Smooth muscle cell (in vitro differentiated cells): ENCODE data around the gene LMTK2. TPM values are rescaled to one million over a fixed set of nuclear protein-coding genes. Genes with fewer than 3 reads are reported as not detected.
A peak's percentile ranks its signal among the peaks of the same experiment; 100 is the strongest.

Experiments used
- DNase-seq: peaks from one replicate; lab custom pipeline; 2025; ENCODE audit not compliant: unreplicated experiment; lab: John Stamatoyannopoulos, UW
- H2AFZ ChIP-seq: fragments of 200-600 bp; sonication (generic); 2 replicates; pipeline ENCODE4 v1.6.0; 2016; ENCODE audit warnings: antibody characterized with exemption, low read depth, mild to moderate bottlenecking
- H3F3A ChIP-seq: fragments of 200-600 bp; sonication (generic); 2 replicates; pipeline ENCODE4 v1.6.0; 2017; ENCODE audit warnings: antibody characterized with exemption, low read depth
- H3K27ac ChIP-seq: fragments of 200-600 bp; sonication (generic); 2 replicates; pipeline ENCODE4 v1.5.1; 2016; ENCODE audit warnings: low read depth, mild to moderate bottlenecking
- H3K27me3 ChIP-seq: fragments of 200-600 bp; sonication (generic); 2 replicates; pipeline ENCODE4 v1.6.1; 2016; ENCODE audit warnings: low read depth, mild to moderate bottlenecking
- H3K36me3 ChIP-seq: fragments of 200-600 bp; sonication (generic); 2 replicates; pipeline ENCODE4 v1.5.1; 2016; ENCODE audit warnings: low read depth
- H3K4me1 ChIP-seq: fragments of 200-600 bp; sonication (generic); 2 replicates; pipeline ENCODE4 v1.5.1; 2016; ENCODE audit warnings: low read depth
- H3K4me2 ChIP-seq: fragments of 200-600 bp; sonication (generic); 2 replicates; pipeline ENCODE4 v1.6.0; 2016; ENCODE audit warnings: mild to moderate bottlenecking
- H3K4me3 ChIP-seq: fragments of 200-600 bp; sonication (generic); 2 replicates; pipeline ENCODE4 v1.5.1; 2016; ENCODE audit warnings: mild to moderate bottlenecking
- H3K79me2 ChIP-seq: fragments of 200-600 bp; sonication (generic); 2 replicates; pipeline ENCODE4 v1.6.0; 2016; ENCODE audit warnings: low read depth, mild to moderate bottlenecking
- H3K9ac ChIP-seq: fragments of 200-600 bp; sonication (generic); 2 replicates; pipeline ENCODE4 v1.6.0; 2016; ENCODE audit warnings: low read depth
- H3K9me3 ChIP-seq: fragments of 200-600 bp; sonication (generic); replicated peaks from 2 replicates; pipeline ENCODE4 v1.5.1; 2016; ENCODE audit warnings: low read depth
- H4K20me1 ChIP-seq: fragments of 200-600 bp; sonication (generic); 2 replicates; pipeline ENCODE4 v1.6.0; 2016; ENCODE audit warnings: low read depth
- CTCF ChIP-seq: fragments of 200-600 bp; sonication (generic); IDR thresholded peaks from 2 replicates; pipeline ENCODE4 v1.5.1; 2017; ENCODE audit warnings: borderline replicate concordance, mild to moderate bottlenecking, antibody characterized with exemption; ENCODE audit not compliant: insufficient read depth, poor library complexity, severe bottlenecking
- WGBS: methylation state at CpG from one replicate; pipeline ENCODE4 v1.1.7; 2016; ENCODE audit warnings: low lambda C conversion rate; 5-methylcytosine and 5-hydroxymethylcytosine counted together
- polyA plus RNA-seq: library from polyadenylated mRNA; unstranded; fragments of >200 nt; fragmentation: Nextera tagmentation; extraction: Ambion mirVana; gene quantifications from 2 replicates; pipeline ENCODE4 v1.2.1, GENCODE V29; 2016
- total RNA-seq: library from RNA; depleted of rRNA; stranded (reverse); fragments of >200 nt; gene quantifications from 2 replicates; pipeline ENCODE4 v1.2.3, GENCODE V29; 2014

LMTK2 gene
- total and polyA plus RNA-seq, 2 experiments from 2014 or later = 3.0 to 8.7 TPM

- DNase-seq = no peak
- Histone ChIP-seq H3K79me2 (no peaks in the 10 kb centered on the region), H3K9me3 (no peaks in the 10 kb centered on the region), H2AFZ (no peak overlapping the region), H3K4me1 (no peaks in the 10 kb centered on the region), H3K4me2 (no peak overlapping the region), H3K4me3 (no peak overlapping the region), H4K20me1 (no peaks in the 10 kb centered on the region), H3K9ac (no peak overlapping the region), H3K36me3 (no peaks in the 10 kb centered on the region), H3K27ac (no peak overlapping the region), H3K27me3 (no peaks in the 10 kb centered on the region), H3F3A (no peaks in the 10 kb centered on the region)
- WGBS = 98% methylated on average over 13 of the region's 14 CpGs
- no peak for TF ChIP-seq CTCF
Observed at GRCh38 chr7:98244871-98245270, 138.2 kb downstream of the LMTK2 start.

- no peak for DNase-seq
- H2AFZ ChIP-seq = no peak overlapping the region
- H3K36me3 ChIP-seq = no peaks in the 10 kb centered on the region
- no peak overlapping the region for H3K9ac ChIP-seq
- 98% methylated on average over 12 of the region's 12 CpGs for WGBS
- H3K4me2 ChIP-seq = no peak overlapping the region
- peaks cover 14% of the 10 kb centered on the region for H3K4me1 ChIP-seq
- H3K4me3 ChIP-seq = no peak overlapping the region
- no peaks in the 10 kb centered on the region for H4K20me1 ChIP-seq
- no peaks in the 10 kb centered on the region for H3K27me3 ChIP-seq
- peaks cover 12% of the 10 kb centered on the region for H3K79me2 ChIP-seq
- no peaks in the 10 kb centered on the region for H3F3A ChIP-seq
- H3K27ac ChIP-seq = no peak overlapping the region
- TF ChIP-seq CTCF = no peak
- no peaks in the 10 kb centered on the region for H3K9me3 ChIP-seq
Observed at GRCh38 chr7:98248156-98248555, 141.5 kb downstream of the LMTK2 start.

- Histone ChIP-seq H3K27ac (no peak overlapping the region), H4K20me1 (no peaks in the 10 kb centered on the region), H3F3A (no peaks in the 10 kb centered on the region), H3K79me2 (peaks cover 15% of the 10 kb centered on the region), H3K36me3 (no peaks in the 10 kb centered on the region), H3K9me3 (no peaks in the 10 kb centered on the region), H3K27me3 (no peaks in the 10 kb centered on the region), H3K4me1 (peaks cover 14% of the 10 kb centered on the region), H3K4me2 (no peak overlapping the region), H2AFZ (no peak overlapping the region), H3K9ac (no peak overlapping the region), H3K4me3 (no peak overlapping the region)
- WGBS = 85% methylated on average over 6 of the region's 6 CpGs
- no peak for DNase-seq
- no peak for TF ChIP-seq CTCF
Observed at GRCh38 chr7:98249106-98249505, 142.4 kb downstream of the LMTK2 start.

GRCh38 chr7:98250789-98251188 is 144.1 kb downstream of the LMTK2 start:
- Histone ChIP-seq H3K4me3 (peak overlapping the region; percentile 80), H3K4me1 (peaks cover 14% of the 10 kb centered on the region), H3K9ac (no peak overlapping the region), H4K20me1 (peaks cover 3% of the 10 kb centered on the region), H3K79me2 (peaks cover 22% of the 10 kb centered on the region), H3K27ac (no peak overlapping the region), H3K36me3 (no peaks in the 10 kb centered on the region), H2AFZ (no peak overlapping the region), H3K9me3 (no peaks in the 10 kb centered on the region), H3K27me3 (no peaks in the 10 kb centered on the region), H3K4me2 (peak overlapping the region; percentile 98), H3F3A (no peaks in the 10 kb centered on the region)
- no peak for TF ChIP-seq CTCF
- no peak for DNase-seq
- 69% methylated on average over 3 of the region's 3 CpGs for WGBS
